Testis (tissue), 2 donors: ENCODE data around the gene HIF3A.

Experiments
- POLR2A ChIP-seq: fragments of 450-650 bp; IDR thresholded peaks from one replicate; pipeline ENCODE4 v1.6.1; 2017; ENCODE audit warnings: antibody characterized with exemption, mild to moderate bottlenecking, moderate library complexity
- TF ChIP-seq, protein P1 (sequence below), 3 experiments: fragments of 450-650 bp in 2 of 3; fragments of 200-600 bp in 1 of 3; sonication (generic) in 1 of 3; IDR thresholded peaks; one replicate each; pipeline ENCODE4 v1.5.1; 2016 to 2019; ENCODE audit warnings: antibody characterized with exemption in 3 of 3, mild to moderate bottlenecking in 2 of 3, moderate library complexity in 1 of 3

GRCh38 chr19:46372901-46373490 lies 76.2 kb downstream of the HIF3A start:
- TF ChIP-seq, protein P1, sequence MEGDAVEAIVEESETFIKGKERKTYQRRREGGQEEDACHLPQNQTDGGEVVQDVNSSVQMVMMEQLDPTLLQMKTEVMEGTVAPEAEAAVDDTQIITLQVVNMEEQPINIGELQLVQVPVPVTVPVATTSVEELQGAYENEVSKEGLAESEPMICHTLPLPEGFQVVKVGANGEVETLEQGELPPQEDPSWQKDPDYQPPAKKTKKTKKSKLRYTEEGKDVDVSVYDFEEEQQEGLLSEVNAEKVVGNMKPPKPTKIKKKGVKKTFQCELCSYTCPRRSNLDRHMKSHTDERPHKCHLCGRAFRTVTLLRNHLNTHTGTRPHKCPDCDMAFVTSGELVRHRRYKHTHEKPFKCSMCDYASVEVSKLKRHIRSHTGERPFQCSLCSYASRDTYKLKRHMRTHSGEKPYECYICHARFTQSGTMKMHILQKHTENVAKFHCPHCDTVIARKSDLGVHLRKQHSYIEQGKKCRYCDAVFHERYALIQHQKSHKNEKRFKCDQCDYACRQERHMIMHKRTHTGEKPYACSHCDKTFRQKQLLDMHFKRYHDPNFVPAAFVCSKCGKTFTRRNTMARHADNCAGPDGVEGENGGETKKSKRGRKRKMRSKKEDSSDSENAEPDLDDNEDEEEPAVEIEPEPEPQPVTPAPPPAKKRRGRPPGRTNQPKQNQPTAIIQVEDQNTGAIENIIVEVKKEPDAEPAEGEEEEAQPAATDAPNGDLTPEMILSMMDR (IDR thresholded peaks at IDR 0.05): no peak
- no peak for TF ChIP-seq POLR2A
